ENCODE data around the gene POU6F2.

DNA sequence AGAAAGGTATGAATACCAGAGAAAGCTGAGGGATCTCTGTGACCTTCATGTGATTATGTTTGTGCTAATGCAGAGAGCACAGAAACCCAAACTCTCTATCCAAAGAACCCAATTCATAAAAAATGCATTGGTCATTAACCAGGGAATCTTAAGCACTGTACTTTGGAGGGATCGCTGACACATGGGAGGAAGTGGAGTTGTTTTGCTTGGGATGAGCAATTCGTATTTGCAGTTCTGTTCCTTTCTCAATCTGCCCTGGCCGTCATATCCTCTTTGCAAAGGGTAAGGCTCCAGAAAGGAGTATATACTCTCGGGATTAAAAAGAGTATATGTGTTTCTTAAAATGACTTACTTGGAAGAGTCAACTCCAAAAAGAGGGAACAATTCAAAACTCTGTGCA lies 221.3 kb downstream of the POU6F2 start:
- TF ChIP-seq, protein P1, sequence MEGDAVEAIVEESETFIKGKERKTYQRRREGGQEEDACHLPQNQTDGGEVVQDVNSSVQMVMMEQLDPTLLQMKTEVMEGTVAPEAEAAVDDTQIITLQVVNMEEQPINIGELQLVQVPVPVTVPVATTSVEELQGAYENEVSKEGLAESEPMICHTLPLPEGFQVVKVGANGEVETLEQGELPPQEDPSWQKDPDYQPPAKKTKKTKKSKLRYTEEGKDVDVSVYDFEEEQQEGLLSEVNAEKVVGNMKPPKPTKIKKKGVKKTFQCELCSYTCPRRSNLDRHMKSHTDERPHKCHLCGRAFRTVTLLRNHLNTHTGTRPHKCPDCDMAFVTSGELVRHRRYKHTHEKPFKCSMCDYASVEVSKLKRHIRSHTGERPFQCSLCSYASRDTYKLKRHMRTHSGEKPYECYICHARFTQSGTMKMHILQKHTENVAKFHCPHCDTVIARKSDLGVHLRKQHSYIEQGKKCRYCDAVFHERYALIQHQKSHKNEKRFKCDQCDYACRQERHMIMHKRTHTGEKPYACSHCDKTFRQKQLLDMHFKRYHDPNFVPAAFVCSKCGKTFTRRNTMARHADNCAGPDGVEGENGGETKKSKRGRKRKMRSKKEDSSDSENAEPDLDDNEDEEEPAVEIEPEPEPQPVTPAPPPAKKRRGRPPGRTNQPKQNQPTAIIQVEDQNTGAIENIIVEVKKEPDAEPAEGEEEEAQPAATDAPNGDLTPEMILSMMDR (IDR thresholded peaks at IDR 0.05; ENCODE audit: insufficient read depth, low read length) = no peak
- TF ChIP-seq POLR2AphosphoS5 (IDR thresholded peaks at IDR 0.05; ENCODE audit: low read depth) (no peak), SPI1 (IDR thresholded peaks at IDR 0.05; ENCODE audit: borderline replicate concordance, low read depth) (no peak), GABPA (IDR thresholded peaks at IDR 0.05; ENCODE audit: low read depth) (no peak)
- TF ChIP-seq, protein P2, sequence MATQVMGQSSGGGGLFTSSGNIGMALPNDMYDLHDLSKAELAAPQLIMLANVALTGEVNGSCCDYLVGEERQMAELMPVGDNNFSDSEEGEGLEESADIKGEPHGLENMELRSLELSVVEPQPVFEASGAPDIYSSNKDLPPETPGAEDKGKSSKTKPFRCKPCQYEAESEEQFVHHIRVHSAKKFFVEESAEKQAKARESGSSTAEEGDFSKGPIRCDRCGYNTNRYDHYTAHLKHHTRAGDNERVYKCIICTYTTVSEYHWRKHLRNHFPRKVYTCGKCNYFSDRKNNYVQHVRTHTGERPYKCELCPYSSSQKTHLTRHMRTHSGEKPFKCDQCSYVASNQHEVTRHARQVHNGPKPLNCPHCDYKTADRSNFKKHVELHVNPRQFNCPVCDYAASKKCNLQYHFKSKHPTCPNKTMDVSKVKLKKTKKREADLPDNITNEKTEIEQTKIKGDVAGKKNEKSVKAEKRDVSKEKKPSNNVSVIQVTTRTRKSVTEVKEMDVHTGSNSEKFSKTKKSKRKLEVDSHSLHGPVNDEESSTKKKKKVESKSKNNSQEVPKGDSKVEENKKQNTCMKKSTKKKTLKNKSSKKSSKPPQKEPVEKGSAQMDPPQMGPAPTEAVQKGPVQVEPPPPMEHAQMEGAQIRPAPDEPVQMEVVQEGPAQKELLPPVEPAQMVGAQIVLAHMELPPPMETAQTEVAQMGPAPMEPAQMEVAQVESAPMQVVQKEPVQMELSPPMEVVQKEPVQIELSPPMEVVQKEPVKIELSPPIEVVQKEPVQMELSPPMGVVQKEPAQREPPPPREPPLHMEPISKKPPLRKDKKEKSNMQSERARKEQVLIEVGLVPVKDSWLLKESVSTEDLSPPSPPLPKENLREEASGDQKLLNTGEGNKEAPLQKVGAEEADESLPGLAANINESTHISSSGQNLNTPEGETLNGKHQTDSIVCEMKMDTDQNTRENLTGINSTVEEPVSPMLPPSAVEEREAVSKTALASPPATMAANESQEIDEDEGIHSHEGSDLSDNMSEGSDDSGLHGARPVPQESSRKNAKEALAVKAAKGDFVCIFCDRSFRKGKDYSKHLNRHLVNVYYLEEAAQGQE (IDR thresholded peaks at IDR 0.05; ENCODE audit: insufficient replicate concordance, low read depth) = no peak

Data from HL-60 (cell line).